GM12873 (cell line): ENCODE measurements around the gene CDH4.

Experiments
- TF ChIP-seq, protein P1 (sequence below): IDR thresholded peaks from 2 replicates; pipeline ENCODE4 v1.5.1; 2012; ENCODE audit warnings: low read depth, mild to moderate bottlenecking, moderate library complexity, low read length, control low read depth; ENCODE audit not compliant: insufficient read depth; ENCODE audit errors: missing control alignments

CDH4 gene

DNA sequence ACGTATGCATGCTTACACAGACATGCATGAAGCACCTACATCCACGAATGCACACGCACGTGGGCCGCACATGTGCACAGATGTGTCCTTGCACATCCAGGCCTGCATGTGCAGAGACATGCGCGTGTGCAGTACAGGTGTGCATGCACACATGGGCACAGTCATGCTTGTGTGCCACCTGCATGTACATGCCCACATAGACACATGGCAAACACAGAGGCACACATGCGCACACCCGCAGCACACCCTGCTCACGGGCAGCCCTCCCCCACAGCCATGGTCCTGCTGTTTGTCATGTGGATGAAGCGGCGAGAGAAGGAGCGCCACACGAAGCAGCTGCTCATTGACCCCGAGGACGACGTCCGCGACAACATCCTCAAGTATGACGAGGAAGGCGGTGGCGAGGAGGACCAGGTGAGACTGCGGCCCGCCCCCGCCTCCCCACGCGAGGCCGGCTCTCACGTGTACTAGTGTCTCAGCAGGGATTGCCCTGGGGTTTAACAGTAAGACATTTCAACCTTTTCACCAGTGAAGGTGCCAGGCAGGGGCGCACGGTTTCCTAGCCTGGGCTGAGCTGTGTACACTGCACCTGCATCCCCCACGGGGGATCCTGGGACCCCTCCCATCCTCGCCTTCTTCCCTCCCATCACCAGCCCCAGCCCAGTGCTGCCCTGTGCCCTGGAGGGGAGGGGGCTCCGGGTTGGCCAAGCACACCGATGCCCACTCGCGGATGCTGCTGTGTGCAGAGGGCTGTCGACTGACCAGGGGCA lies 680.8 kb downstream of the CDH4 start:
- TF ChIP-seq, protein P1, sequence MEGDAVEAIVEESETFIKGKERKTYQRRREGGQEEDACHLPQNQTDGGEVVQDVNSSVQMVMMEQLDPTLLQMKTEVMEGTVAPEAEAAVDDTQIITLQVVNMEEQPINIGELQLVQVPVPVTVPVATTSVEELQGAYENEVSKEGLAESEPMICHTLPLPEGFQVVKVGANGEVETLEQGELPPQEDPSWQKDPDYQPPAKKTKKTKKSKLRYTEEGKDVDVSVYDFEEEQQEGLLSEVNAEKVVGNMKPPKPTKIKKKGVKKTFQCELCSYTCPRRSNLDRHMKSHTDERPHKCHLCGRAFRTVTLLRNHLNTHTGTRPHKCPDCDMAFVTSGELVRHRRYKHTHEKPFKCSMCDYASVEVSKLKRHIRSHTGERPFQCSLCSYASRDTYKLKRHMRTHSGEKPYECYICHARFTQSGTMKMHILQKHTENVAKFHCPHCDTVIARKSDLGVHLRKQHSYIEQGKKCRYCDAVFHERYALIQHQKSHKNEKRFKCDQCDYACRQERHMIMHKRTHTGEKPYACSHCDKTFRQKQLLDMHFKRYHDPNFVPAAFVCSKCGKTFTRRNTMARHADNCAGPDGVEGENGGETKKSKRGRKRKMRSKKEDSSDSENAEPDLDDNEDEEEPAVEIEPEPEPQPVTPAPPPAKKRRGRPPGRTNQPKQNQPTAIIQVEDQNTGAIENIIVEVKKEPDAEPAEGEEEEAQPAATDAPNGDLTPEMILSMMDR = no peak

DNA sequence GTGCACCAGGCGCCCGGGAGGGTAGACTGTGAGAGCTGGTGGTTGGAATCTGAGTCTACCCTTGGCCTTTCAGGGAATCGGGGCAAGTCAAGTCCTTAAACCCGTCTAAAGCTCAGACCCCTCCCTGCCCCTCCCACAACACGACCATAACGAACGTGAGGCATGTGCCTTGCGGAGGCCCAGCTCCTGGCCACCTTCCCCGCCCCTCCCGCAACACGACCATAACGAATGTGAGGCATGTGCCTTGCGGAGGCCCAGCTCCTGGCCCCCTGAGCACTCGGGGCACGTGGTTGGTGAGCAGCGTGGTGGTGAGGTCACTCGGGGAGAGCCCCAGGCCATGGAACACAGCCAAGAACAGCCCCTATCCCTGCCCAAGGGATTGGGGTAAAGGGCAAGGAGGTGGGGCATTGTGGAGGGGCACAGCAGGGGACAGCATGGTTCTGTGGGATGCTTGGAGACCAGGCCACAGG lies 681.5 kb downstream of the CDH4 start:
- TF ChIP-seq, protein P1 = no peak

DNA sequence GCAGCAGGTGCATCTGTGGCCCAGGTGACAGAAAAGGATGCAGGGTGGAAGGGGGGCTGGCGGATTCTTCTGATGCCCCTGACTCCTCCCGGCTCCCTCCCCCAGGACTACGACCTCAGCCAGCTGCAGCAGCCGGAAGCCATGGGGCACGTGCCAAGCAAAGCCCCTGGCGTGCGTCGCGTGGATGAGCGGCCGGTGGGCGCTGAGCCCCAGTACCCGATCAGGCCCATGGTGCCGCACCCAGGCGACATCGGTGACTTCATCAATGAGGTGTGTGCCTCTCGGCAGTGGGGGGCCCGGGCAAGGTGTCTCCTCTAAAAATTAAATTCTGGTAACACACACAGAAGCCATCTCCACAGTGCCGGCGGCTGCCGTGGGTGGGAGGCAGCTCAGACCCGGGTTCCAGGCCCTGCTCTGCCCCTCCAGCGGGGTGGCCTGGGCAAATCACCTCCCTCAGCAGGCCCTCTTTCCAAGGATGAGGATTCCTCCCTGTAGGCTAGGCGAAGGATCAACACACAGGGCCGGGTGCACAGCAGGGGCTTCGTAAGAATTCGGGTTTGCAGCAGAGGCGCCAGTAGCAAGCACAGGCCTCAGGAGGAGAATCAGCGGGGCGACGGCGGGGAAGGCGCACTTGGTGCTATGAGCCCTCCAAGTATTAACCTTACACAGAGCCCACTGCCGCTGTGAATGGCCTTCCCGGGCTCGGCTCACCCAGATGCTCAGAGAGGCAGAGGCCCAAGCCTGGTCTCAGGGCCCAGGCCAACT lies 682.1 kb downstream of the CDH4 start:
- TF ChIP-seq, protein P1 = no peak

DNA sequence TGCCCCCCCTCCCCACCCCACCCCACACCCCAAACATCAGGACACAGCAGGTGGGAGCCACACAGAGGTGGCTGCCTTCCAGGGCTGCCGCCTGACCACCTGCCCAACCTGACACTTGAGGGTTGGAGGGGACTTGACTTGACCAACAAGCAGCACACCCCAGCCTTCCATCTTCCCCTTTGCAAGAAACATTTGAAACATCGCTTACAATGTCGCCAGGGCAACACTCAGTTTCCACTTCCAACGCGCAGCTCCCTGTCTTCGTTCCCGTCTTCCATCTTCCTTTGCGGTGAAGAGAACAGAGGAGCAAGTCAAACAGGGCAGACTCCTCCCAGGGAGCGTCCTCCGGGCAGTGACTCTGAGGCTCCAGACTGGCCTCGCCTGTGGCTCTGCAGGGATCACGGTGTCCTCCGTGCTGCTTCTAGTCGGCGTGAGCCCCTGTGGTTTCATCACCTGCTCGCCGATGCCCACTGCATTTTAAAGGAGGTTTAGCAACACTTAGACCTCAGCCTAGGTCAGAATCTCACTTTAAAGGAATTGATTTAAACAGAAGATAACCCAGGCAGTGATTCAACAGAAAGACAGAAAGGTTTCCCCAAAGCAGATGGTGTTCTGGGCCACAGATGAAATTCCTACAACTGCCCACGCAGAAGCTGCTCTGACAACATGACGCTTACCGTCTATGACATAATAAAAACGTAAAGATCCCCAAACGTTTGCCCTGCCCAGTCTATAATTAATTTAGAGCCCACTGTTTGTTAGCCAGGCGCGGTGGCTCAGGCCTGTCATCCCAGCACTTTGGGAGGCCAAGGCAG lies 682.9 kb downstream of the CDH4 start:
- TF ChIP-seq, protein P1 = no peak

DNA sequence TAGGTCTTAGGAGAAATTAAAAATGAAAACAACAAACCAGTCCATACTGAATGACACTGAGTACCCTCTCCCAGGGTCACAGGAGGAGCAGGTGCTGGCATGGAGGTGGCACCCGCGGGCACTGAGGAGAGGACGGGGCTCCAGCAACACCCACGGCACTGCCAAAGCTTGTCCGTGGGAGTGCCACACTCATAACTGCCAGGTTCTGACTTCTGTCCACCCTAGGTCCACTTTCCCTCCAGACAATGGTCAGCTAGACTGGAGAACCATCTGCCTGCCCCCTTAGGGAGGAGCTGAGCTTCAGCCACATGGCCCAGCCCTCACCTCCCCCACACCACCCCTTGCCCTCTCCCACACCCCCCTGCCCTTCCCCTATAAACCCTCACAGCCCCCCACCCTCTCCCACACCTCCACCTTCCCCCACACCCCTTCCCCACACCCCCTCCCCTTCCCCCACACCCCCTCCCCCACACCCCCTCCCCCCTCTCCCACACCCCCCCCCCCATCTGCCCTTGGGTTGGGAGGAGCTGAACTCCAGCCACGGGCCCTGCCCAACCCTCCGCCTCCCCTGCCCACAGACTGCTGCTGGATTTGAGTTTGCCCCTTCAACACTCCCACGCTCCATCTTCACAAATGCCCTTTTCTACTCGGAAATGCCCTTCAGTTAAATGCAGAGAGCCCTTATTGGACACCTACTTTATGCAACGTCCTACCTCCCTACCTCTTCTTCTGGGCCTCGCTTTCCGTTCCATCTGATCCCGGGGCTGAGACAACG lies 684.1 kb downstream of the CDH4 start:
- TF ChIP-seq, protein P1 = no peak

DNA sequence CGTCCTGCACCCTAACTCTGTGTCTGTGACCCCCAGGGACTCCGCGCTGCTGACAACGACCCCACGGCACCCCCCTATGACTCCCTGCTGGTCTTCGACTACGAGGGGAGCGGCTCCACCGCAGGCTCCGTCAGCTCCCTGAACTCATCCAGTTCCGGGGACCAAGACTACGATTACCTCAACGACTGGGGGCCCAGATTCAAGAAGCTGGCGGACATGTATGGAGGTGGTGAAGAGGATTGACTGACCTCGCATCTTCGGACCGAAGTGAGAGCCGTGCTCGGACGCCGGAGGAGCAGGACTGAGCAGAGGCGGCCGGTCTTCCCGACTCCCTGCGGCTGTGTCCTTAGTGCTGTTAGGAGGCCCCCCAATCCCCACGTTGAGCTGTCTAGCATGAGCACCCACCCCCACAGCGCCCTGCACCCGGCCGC lies 684.7 kb downstream of the CDH4 start:
- TF ChIP-seq, protein P1 = no peak
